GM12873 (cell line): Measurements from ENCODE around the gene ATP13A4.

ENCODE experiments used
- TF ChIP-seq, protein P1 (sequence below): IDR thresholded peaks from 2 replicates; pipeline ENCODE4 v1.5.1; 2012; ENCODE audit warnings: low read depth, mild to moderate bottlenecking, moderate library complexity, low read length, control low read depth; ENCODE audit not compliant: insufficient read depth; ENCODE audit errors: missing control alignments

ATP13A4 gene

GRCh38 chr3:193439423-193439822 is 115.3 kb downstream of the ATP13A4 start:
- TF ChIP-seq, protein P1, sequence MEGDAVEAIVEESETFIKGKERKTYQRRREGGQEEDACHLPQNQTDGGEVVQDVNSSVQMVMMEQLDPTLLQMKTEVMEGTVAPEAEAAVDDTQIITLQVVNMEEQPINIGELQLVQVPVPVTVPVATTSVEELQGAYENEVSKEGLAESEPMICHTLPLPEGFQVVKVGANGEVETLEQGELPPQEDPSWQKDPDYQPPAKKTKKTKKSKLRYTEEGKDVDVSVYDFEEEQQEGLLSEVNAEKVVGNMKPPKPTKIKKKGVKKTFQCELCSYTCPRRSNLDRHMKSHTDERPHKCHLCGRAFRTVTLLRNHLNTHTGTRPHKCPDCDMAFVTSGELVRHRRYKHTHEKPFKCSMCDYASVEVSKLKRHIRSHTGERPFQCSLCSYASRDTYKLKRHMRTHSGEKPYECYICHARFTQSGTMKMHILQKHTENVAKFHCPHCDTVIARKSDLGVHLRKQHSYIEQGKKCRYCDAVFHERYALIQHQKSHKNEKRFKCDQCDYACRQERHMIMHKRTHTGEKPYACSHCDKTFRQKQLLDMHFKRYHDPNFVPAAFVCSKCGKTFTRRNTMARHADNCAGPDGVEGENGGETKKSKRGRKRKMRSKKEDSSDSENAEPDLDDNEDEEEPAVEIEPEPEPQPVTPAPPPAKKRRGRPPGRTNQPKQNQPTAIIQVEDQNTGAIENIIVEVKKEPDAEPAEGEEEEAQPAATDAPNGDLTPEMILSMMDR: no peak

GRCh38 chr3:193418576-193419373 is 135.9 kb downstream of the ATP13A4 start:
- TF ChIP-seq, protein P1: no peak

DNA sequence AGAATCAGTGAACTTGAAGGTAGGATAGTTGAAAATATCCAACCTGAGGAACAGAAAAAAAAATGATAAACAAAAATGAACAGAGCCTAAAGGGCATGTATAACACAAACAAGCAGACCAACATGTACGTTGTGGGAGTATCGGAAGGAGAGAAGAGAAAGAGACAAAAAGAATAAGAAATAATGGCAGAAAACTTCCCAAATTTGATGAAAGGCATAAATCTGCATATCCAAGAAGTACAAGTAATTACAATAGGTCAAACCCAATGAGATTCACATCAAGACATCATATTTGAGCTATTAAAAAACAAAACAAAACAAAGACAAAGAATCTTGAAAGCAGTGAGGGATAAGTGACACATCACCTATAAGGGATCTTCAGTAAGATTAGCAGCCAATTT is 138.1 kb downstream of the ATP13A4 start:
- TF ChIP-seq, protein P1: no peak

DNA sequence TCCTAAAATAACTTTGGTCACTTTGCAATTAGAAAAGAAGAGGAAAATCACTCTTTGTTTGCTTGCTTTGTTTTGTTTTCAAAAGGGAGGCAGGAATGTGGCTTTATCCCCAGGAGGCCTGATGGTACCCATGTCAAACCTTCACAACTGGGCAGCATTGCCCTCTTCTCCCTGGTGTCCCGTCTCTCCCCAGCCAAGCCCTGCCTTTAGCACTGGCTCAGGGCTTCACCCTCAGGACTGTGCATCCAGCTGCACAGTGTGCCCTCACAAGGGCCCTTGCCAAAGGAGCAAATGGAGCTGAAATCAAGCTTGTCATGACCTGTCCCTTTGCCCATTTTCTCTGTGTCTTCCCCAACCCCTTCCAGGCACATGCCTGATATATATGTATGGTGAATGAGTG is 147.0 kb downstream of the ATP13A4 start:
- TF ChIP-seq, protein P1: no peak

GRCh38 chr3:193407112-193407511 is 147.6 kb downstream of the ATP13A4 start:
- TF ChIP-seq, protein P1: no peak

DNA sequence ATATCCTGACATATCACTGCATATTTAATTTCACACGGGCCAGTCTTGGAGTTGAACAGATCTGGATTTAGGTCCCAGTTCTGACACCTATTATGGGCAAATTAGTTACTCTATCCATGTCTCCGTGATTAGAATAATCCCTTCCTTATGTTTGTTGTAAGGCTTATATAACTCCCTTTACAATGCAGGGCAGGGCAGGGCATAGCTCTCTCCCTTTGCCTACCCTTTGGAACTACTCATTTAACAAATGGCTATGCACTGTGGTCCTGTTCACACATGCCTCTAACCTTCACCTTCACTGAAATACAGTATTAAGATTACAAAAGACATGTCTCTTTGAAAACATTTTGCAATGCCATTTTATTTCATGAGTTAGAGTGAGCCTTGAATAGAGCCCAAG is 151.4 kb downstream of the ATP13A4 start:
- TF ChIP-seq, protein P1: no peak

GRCh38 chr3:193400304-193400703 is 154.4 kb downstream of the ATP13A4 start:
- TF ChIP-seq, protein P1: no peak
